ENCODE results near the gene SKIDA1. TPM values are rescaled to one million over a fixed set of nuclear protein-coding genes. Genes with fewer than 3 reads are reported as not detected.

The SKIDA1 gene
- total RNA-seq, 1 experiment from 2014 or later: 9.4 TPM

DNA sequence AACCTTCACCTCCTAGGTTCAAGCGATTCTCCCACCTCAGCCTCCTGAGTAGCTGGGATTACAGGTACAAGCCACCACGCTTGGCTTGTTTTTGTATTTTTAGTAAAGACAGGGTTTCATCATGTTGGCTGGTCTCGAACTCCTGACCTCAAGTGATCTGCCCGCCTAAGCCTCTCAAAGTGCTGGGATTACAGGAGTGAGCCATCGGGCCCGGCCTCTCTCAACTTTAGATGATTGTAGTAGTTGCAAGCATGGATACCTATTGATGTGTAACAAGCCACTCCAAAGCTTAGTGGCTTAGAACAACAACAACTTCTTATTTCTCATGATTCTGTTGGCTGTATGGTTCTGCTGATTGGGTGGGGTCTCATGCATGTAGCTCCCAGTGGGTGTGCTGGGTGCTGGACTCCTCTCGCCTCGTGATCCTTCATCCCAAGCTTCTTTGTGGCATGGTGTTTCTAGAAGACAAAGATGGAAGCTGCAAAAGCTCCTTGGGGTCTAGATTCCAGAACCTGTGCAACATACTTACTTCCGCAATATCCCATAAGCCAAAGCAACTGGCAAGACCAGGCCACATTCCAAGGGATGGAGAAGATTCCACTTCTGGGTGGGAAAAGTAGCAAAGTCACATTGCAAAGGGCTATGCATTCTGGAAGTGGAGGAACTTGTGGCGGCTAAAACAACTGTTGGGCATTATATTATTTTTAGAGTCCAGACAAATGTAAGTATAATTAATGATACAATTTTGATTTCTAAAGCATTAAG, 37.9 kb downstream of the SKIDA1 start:
- Mint-ChIP-seq H3K4me3 (no peak overlapping the region), H3K9me3 (no peaks in the 10 kb centered on the region), H3K27me3 (ENCODE audit: low read depth) (no peaks in the 10 kb centered on the region), H3K27ac (peak overlapping the region; percentile 60; the same call in 1 of the 2 replicates), H3K36me3 (no peaks in the 10 kb centered on the region), H3K4me1 (peaks cover 25% of the 10 kb centered on the region)
- no peak for TF ChIP-seq IRF1 (CRISPR knock-in tag; IDR thresholded peaks at IDR 0.05)
- no peak for TF ChIP-seq CREM (CRISPR knock-in tag; IDR thresholded peaks at IDR 0.05)
- TF ChIP-seq TEAD4 (CRISPR knock-in tag; IDR thresholded peaks at IDR 0.05): no peak
- no peak for TF ChIP-seq ZNF425 (CRISPR knock-in tag; conservative IDR thresholded peaks at IDR 0.05)
- TF ChIP-seq GABPB1 (CRISPR knock-in tag; IDR thresholded peaks at IDR 0.05): no peak
- TF ChIP-seq, protein P1, sequence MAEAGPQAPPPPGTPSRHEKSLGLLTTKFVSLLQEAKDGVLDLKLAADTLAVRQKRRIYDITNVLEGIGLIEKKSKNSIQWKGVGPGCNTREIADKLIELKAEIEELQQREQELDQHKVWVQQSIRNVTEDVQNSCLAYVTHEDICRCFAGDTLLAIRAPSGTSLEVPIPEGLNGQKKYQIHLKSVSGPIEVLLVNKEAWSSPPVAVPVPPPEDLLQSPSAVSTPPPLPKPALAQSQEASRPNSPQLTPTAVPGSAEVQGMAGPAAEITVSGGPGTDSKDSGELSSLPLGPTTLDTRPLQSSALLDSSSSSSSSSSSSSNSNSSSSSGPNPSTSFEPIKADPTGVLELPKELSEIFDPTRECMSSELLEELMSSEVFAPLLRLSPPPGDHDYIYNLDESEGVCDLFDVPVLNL (CRISPR knock-in tag; IDR thresholded peaks at IDR 0.05; ENCODE audit: borderline replicate concordance, low read depth): no peak
- TF ChIP-seq OVOL2 (CRISPR knock-in tag; IDR thresholded peaks at IDR 0.05; ENCODE audit: borderline replicate concordance): no peak
- TF ChIP-seq GTF2I (CRISPR knock-in tag; conservative IDR thresholded peaks at IDR 0.05): no peak
- TF ChIP-seq, protein P2, sequence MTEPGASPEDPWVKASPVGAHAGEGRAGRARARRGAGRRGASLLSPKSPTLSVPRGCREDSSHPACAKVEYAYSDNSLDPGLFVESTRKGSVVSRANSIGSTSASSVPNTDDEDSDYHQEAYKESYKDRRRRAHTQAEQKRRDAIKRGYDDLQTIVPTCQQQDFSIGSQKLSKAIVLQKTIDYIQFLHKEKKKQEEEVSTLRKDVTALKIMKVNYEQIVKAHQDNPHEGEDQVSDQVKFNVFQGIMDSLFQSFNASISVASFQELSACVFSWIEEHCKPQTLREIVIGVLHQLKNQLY (CRISPR knock-in tag; IDR thresholded peaks at IDR 0.05): no peak
- TF ChIP-seq TP53 (CRISPR knock-in tag; IDR thresholded peaks at IDR 0.05): no peak
- no peak for TF ChIP-seq CBFB (CRISPR knock-in tag; IDR thresholded peaks at IDR 0.05; ENCODE audit: low read depth)
- TF ChIP-seq, protein P3, sequence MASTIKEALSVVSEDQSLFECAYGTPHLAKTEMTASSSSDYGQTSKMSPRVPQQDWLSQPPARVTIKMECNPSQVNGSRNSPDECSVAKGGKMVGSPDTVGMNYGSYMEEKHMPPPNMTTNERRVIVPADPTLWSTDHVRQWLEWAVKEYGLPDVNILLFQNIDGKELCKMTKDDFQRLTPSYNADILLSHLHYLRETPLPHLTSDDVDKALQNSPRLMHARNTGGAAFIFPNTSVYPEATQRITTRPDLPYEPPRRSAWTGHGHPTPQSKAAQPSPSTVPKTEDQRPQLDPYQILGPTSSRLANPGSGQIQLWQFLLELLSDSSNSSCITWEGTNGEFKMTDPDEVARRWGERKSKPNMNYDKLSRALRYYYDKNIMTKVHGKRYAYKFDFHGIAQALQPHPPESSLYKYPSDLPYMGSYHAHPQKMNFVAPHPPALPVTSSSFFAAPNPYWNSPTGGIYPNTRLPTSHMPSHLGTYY (CRISPR knock-in tag; IDR thresholded peaks at IDR 0.05): no peak
- TF ChIP-seq JAZF1 (CRISPR knock-in tag; IDR thresholded peaks at IDR 0.05): no peak
- no peak for TF ChIP-seq ZNF219 (CRISPR knock-in tag; IDR thresholded peaks at IDR 0.05; ENCODE audit: borderline replicate concordance)
- no peak for TF ChIP-seq ZBTB43 (CRISPR knock-in tag; IDR thresholded peaks at IDR 0.05)
- no peak for TF ChIP-seq SP1 (CRISPR knock-in tag; conservative IDR thresholded peaks at IDR 0.05)
- TF ChIP-seq E2F1 (CRISPR knock-in tag; IDR thresholded peaks at IDR 0.05): no peak
- TF ChIP-seq, protein P4, sequence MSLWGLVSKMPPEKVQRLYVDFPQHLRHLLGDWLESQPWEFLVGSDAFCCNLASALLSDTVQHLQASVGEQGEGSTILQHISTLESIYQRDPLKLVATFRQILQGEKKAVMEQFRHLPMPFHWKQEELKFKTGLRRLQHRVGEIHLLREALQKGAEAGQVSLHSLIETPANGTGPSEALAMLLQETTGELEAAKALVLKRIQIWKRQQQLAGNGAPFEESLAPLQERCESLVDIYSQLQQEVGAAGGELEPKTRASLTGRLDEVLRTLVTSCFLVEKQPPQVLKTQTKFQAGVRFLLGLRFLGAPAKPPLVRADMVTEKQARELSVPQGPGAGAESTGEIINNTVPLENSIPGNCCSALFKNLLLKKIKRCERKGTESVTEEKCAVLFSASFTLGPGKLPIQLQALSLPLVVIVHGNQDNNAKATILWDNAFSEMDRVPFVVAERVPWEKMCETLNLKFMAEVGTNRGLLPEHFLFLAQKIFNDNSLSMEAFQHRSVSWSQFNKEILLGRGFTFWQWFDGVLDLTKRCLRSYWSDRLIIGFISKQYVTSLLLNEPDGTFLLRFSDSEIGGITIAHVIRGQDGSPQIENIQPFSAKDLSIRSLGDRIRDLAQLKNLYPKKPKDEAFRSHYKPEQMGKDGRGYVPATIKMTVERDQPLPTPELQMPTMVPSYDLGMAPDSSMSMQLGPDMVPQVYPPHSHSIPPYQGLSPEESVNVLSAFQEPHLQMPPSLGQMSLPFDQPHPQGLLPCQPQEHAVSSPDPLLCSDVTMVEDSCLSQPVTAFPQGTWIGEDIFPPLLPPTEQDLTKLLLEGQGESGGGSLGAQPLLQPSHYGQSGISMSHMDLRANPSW (CRISPR knock-in tag; conservative IDR thresholded peaks at IDR 0.05; ENCODE audit: low read depth): no peak
- TF ChIP-seq, protein P5, sequence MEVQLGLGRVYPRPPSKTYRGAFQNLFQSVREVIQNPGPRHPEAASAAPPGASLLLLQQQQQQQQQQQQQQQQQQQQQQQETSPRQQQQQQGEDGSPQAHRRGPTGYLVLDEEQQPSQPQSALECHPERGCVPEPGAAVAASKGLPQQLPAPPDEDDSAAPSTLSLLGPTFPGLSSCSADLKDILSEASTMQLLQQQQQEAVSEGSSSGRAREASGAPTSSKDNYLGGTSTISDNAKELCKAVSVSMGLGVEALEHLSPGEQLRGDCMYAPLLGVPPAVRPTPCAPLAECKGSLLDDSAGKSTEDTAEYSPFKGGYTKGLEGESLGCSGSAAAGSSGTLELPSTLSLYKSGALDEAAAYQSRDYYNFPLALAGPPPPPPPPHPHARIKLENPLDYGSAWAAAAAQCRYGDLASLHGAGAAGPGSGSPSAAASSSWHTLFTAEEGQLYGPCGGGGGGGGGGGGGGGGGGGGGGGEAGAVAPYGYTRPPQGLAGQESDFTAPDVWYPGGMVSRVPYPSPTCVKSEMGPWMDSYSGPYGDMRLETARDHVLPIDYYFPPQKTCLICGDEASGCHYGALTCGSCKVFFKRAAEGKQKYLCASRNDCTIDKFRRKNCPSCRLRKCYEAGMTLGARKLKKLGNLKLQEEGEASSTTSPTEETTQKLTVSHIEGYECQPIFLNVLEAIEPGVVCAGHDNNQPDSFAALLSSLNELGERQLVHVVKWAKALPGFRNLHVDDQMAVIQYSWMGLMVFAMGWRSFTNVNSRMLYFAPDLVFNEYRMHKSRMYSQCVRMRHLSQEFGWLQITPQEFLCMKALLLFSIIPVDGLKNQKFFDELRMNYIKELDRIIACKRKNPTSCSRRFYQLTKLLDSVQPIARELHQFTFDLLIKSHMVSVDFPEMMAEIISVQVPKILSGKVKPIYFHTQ (CRISPR knock-in tag; IDR thresholded peaks at IDR 0.05): no peak
- TF ChIP-seq RELA (CRISPR knock-in tag; IDR thresholded peaks at IDR 0.05; ENCODE audit: borderline replicate concordance): no peak
- CTCF ChIA-PET: no interaction called here
- no peak for ATAC-seq
- DNase-seq (ENCODE audit: low spot score): no peak
- POLR2A ChIA-PET: no interaction called here
